BJ (cell line): ENCODE data around the gene ASTN1. TPM values are rescaled to one million over a fixed set of nuclear protein-coding genes. Genes with fewer than 3 reads are reported as not detected.

ENCODE experiments used
- CTCF ChIA-PET: fragments of 350-600 bp; formaldehyde crosslinking; extraction: SDS; loops from one replicate; lab custom pipeline; 2021; ENCODE audit warnings: antibody characterized with exemption, inconsistent platforms; lab: Yijun Ruan, JAX
- POLR2A ChIA-PET: fragments of 300-600 bp; sonication (Branson Sonifier 250); formaldehyde crosslinking; extraction: SDS; loops from one replicate; lab custom pipeline; 2021; ENCODE audit warnings: antibody characterized with exemption; lab: Charles Lee
- DNase-seq: peaks from one replicate; pipeline ENCODE4 v3.0.0-alpha.2; 2011; ENCODE audit warnings: low read depth
- H3K27me3 ChIP-seq: 2 replicates; pipeline ENCODE4 v1.6.0; 2011; ENCODE audit warnings: low read length; ENCODE audit not compliant: control insufficient read depth, insufficient read depth
- H3K36me3 ChIP-seq: 2 replicates; pipeline ENCODE4 v1.5.1; 2011; ENCODE audit warnings: low read length; ENCODE audit not compliant: control insufficient read depth, insufficient read depth
- H3K4me3 ChIP-seq: 2 replicates; pipeline ENCODE4 v1.5.1; 2011; ENCODE audit warnings: low read depth, mild to moderate bottlenecking, control low read depth, low read length
- CTCF ChIP-seq: IDR thresholded peaks from 2 replicates; pipeline ENCODE4 v1.5.1; 2011; ENCODE audit warnings: low read depth, mild to moderate bottlenecking, control low read depth, inconsistent platforms, low read length, moderate library complexity; ENCODE audit not compliant: insufficient read depth
- polyA plus RNA-seq: library from polyadenylated mRNA; depleted of rRNA; stranded (reverse); fragments of >200 nt; gene quantifications from 2 replicates; pipeline ENCODE4 v1.2.3, GENCODE V29; 2011; rRNA removed
- small RNA-seq: library from RNA; depleted of rRNA; stranded (forward); fragments of <200 nt; gene quantifications from one replicate; pipeline ENCODE3, GENCODE V24; 2012; ENCODE audit warnings: low replicate concordance, low read depth; ENCODE audit not compliant: insufficient read length

The ASTN1 gene
- polyA plus RNA-seq, 1 experiment: 0.09 TPM

- TF ChIP-seq CTCF: no peak
- CTCF ChIA-PET: no interaction called here
- Histone ChIP-seq H3K36me3 (no peaks in the 10 kb centered on the region), H3K4me3 (no peak overlapping the region), H3K27me3 (no peaks in the 10 kb centered on the region)
- POLR2A ChIA-PET: no interaction called here
- DNase-seq: no peak
Measured at GRCh38 chr1:176816232-176816631, 348.3 kb downstream of the ASTN1 start.

GRCh38 chr1:176815621-176816020 is 348.9 kb downstream of the ASTN1 start:
- no peaks in the 10 kb centered on the region for H3K36me3 ChIP-seq
- POLR2A ChIA-PET: no interaction called here
- CTCF ChIA-PET: no interaction called here
- no peak for DNase-seq
- TF ChIP-seq CTCF: no peak
- H3K27me3 ChIP-seq: no peaks in the 10 kb centered on the region
- H3K4me3 ChIP-seq: no peak overlapping the region

- H3K36me3 ChIP-seq: no peaks in the 10 kb centered on the region
- DNase-seq: no peak
- H3K27me3 ChIP-seq: no peaks in the 10 kb centered on the region
- ChIA-PET CTCF (interaction anchor here (1.1 kb wide), 1 partner anchor 25 kb away, joined by 4 read pairs; no protein-coding TSS in a partner anchor), POLR2A (no interaction called here)
- no peak overlapping the region for H3K4me3 ChIP-seq
- TF ChIP-seq CTCF: no peak
Measured at GRCh38 chr1:176811511-176812288, 352.8 kb downstream of the ASTN1 start.

- Histone ChIP-seq H3K4me3 (no peak overlapping the region), H3K27me3 (no peaks in the 10 kb centered on the region)
Measured at GRCh38 chr1:176809292-176809691, 355.2 kb downstream of the ASTN1 start.

More at GRCh38 chr1:176809292-176809691, 355.2 kb downstream of the ASTN1 start:
- no peak for DNase-seq
- CTCF ChIA-PET: no interaction called here
- no peaks in the 10 kb centered on the region for H3K36me3 ChIP-seq
- POLR2A ChIA-PET: no interaction called here
- no peak for TF ChIP-seq CTCF

Small RNA genes lying within 50 kb of the gene (small RNA-seq; reads per million reads assigned to genes)
- not detected for gene MIR488

Other genes with a start within 250 kb of the ASTN1 start
- gene BRINP2, start 6.2 kb upstream of the ASTN1 start, polyA plus RNA-seq: 0.02 TPM in 1 of 2 replicates, not detected in the other